ENCODE data around the gene TMEM80. TPM values are rescaled to one million over a fixed set of nuclear protein-coding genes. Genes with fewer than 3 reads are reported as not detected.

The TMEM80 gene
- total and polyA plus RNA-seq, 9 of the 15 experiments (the other 6 are each of a cell fraction or from before 2014, with no cell fraction given): 5.1 to 30.1 (median 12.4) TPM

DNA sequence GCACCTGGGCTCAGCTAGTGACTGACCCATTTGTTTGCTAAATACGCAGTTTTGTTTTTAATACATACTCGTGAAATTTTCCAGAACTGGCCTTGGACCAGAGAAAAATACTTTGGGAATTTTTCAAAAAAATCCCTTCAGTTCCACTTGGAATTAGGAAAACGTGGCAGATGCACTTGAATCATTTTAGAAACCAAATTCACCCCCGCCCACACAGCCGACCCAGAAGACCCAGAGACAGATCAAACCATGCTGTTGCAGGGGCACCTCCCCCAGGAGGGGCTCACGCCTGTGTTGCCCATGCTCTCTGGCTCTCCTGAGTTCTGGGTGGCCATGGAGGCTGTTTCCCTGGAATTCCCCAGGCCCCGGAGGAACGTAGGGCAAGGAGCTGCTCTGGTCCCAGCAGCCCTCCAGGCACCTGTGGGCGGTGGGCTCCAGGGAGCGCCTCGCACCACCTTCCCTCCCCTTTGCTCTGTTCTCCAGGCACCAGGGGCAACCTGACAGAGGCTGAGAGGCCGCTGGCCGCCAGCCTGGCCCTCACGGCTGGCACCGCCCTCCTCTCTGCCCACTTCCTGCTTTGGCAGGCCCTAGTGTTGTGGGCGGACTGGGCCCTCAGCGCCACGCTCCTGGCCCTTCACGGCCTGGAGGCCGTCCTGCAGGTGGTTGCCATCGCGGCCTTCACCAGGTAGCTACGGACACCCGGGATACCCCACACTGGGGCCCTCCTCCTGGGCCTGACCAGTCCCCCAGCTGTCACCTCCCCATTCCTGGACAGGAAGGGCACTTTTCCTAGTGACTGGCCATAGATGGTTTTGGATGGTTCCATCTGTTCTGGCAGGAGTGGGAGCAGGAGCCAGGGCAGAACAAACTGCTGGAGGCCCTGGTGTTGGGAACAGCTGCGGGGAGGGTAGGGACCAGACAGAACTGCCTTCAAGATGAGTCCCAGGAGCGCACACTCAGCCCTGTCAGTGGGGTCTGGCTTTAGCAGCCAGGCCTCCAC, 7.1 kb downstream of the TMEM80 start:
- BruUV-seq (replicated peaks): no TSS peak
- H3K9ac ChIP-seq (ENCODE audit: insufficient read depth in 1 of 2, low read depth in 2 of 2, low read length in 2 of 2): peak overlapping the region in 1 of 2 experiments; percentile 68; a peak in 2 of 4 replicates
- in situ Hi-C loops (cut with MboI) (no loop called here), intact Hi-C loops (cut with micrococcal nuclease) (no loop called here)
- FAIRE-seq: no peak
- ChIA-PET CTCF (ENCODE audit: low intra/inter-chr PET ratio) (no interaction called here), POLR2A (interaction anchor here (0.6 to 1.0 kb wide), 5 partner anchors 7 to 122 kb away, joined by 3 to 5 read pairs (median 3); partner anchors contain the start of genes DEAF1 and TMEM80)
- no peaks in the 10 kb centered on the region for H3K9me3 ChIP-seq (replicated peaks; ENCODE audit: control insufficient read depth, insufficient read depth, low read depth, low read length)
- H3K4me2 ChIP-seq (ENCODE audit: insufficient read depth, low read length): no peak overlapping the region
- no peak overlapping the region for H3K4me3 ChIP-seq
- H3K79me2 ChIP-seq (ENCODE audit: control insufficient read depth, insufficient read depth, low read length): peaks cover 4% of the 10 kb centered on the region; the same call in 2 of the 3 replicates
- peaks cover 12 to 58% of the 10 kb centered on the region in 2 experiments for H3K4me1 ChIP-seq (replicated peaks in 1 of 2; ENCODE audit: control insufficient read depth in 2 of 2, insufficient read depth in 2 of 2, low read length in 2 of 2)
- H2AFZ ChIP-seq (ENCODE audit: low read depth, low read length): no peak overlapping the region
- no peaks in the 10 kb centered on the region for H4K20me1 ChIP-seq (replicated peaks; ENCODE audit: control insufficient read depth, insufficient read depth, low read length)
- DNase-seq (ENCODE audit: extremely low read depth in 1 of 4, low spot score in 3 of 4): no peak
- TF ChIP-seq POLR2G (IDR thresholded peaks at IDR 0.05; ENCODE audit: low read depth, low read length): 0 out of 2 replicates have a peak, but pooled peaks have one; percentile 30
- TF ChIP-seq NCOA2 (IDR thresholded peaks at IDR 0.05; ENCODE audit: partially characterized antibody in 2 of 2): no peak
- no peak for TF ChIP-seq SNIP1 (IDR thresholded peaks at IDR 0.05; ENCODE audit: low read depth)
- 0 out of 2 replicates have a peak, but pooled peaks have one; percentile 33 for TF ChIP-seq RBFOX2 (IDR thresholded peaks at IDR 0.05; ENCODE audit: low read depth, low read length)
- no peak for ATAC-seq
- H3K27ac ChIP-seq (ENCODE audit: extremely low read depth, low read depth, low read length): no peak overlapping the region
- H3K9me1 ChIP-seq (ENCODE audit: control insufficient read depth, insufficient read depth, low read length): no peaks in the 10 kb centered on the region
- no peaks in the 10 kb centered on the region for H3K27me3 ChIP-seq (ENCODE audit: control insufficient read depth in 2 of 2, insufficient read depth in 2 of 2, low read length in 2 of 2)
- H3K36me3 ChIP-seq (ENCODE audit: control insufficient read depth, insufficient read depth, low read length): peaks cover 9% of the 10 kb centered on the region; the same call in 1 of the 3 replicates
- WGBS (ENCODE audit: insufficient coverage, low coverage, missing lambda C conversion rate): 82% methylated on average over 22 of the region's 26 CpGs
